ENCODE results near the gene TNNT1.

The TNNT1 gene

GRCh38 chr19:55097864-55098715 lies 50.9 kb downstream of the TNNT1 start:
- peak overlapping the region; percentile 20 for H3K27ac Mint-ChIP-seq
- no peaks in the 10 kb centered on the region for H3K4me1 Mint-ChIP-seq (ENCODE audit: low read depth)
- H3K27me3 Mint-ChIP-seq (ENCODE audit: low read depth) = no peaks in the 10 kb centered on the region
- no peak overlapping the region for H3K4me3 Mint-ChIP-seq
- peaks cover 21% of the 10 kb centered on the region for H3K36me3 Mint-ChIP-seq (ENCODE audit: low read depth)
- peaks cover 2% of the 10 kb centered on the region for H3K9me3 Mint-ChIP-seq

GRCh38 chr19:55096061-55096701 lies 52.8 kb downstream of the TNNT1 start:
- no peak overlapping the region for H3K27ac Mint-ChIP-seq
- H3K9me3 Mint-ChIP-seq = no peaks in the 10 kb centered on the region

GRCh38 chr19:55095260-55096060 lies 53.5 kb downstream of the TNNT1 start:
- Mint-ChIP-seq H3K27ac (no peak overlapping the region), H3K27me3 (ENCODE audit: low read depth) (no peaks in the 10 kb centered on the region), H3K4me1 (ENCODE audit: low read depth) (no peaks in the 10 kb centered on the region), H3K4me3 (no peak overlapping the region), H3K9me3 (no peaks in the 10 kb centered on the region), H3K36me3 (ENCODE audit: low read depth) (peaks cover 8% of the 10 kb centered on the region)

More at GRCh38 chr19:55096061-55096701, 52.8 kb downstream of the TNNT1 start:
- H3K4me3 Mint-ChIP-seq = no peak overlapping the region
- no peaks in the 10 kb centered on the region for H3K27me3 Mint-ChIP-seq (ENCODE audit: low read depth)
- H3K4me1 Mint-ChIP-seq (ENCODE audit: low read depth) = no peaks in the 10 kb centered on the region
- peaks cover 8% of the 10 kb centered on the region for H3K36me3 Mint-ChIP-seq (ENCODE audit: low read depth)

- Mint-ChIP-seq H3K36me3 (ENCODE audit: low read depth) (peaks cover 9% of the 10 kb centered on the region), H3K27me3 (ENCODE audit: low read depth) (no peaks in the 10 kb centered on the region), H3K4me3 (no peak overlapping the region), H3K27ac (no peak overlapping the region), H3K9me3 (no peaks in the 10 kb centered on the region), H3K4me1 (ENCODE audit: low read depth) (peaks cover 3% of the 10 kb centered on the region)
These were observed 54.3 kb downstream of the TNNT1 start for GRCh38 chr19:55094456-55095259.

GRCh38 chr19:55092423-55093318 lies 56.3 kb downstream of the TNNT1 start:
- Mint-ChIP-seq H3K4me3 (no peak overlapping the region), H3K9me3 (no peaks in the 10 kb centered on the region), H3K4me1 (ENCODE audit: low read depth) (peaks cover 15% of the 10 kb centered on the region), H3K36me3 (ENCODE audit: low read depth) (peaks cover 21% of the 10 kb centered on the region), H3K27ac (no peak overlapping the region), H3K27me3 (ENCODE audit: low read depth) (peaks cover 12% of the 10 kb centered on the region)

- no peaks in the 10 kb centered on the region for H3K9me3 Mint-ChIP-seq
- H3K27me3 Mint-ChIP-seq (ENCODE audit: low read depth) = peaks cover 19% of the 10 kb centered on the region
- H3K4me3 Mint-ChIP-seq = no peak overlapping the region
- H3K27ac Mint-ChIP-seq = no peak overlapping the region
- H3K4me1 Mint-ChIP-seq (ENCODE audit: low read depth) = peaks cover 15% of the 10 kb centered on the region
- H3K36me3 Mint-ChIP-seq (ENCODE audit: low read depth) = peaks cover 23% of the 10 kb centered on the region
These were observed 57.1 kb downstream of the TNNT1 start for GRCh38 chr19:55091955-55092354.

- no peaks in the 10 kb centered on the region for H3K9me3 Mint-ChIP-seq
These were observed 57.7 kb downstream of the TNNT1 start for GRCh38 chr19:55091126-55091910.

GRCh38 chr19:55090564-55090963 lies 58.4 kb downstream of the TNNT1 start:
- Mint-ChIP-seq H3K4me1 (ENCODE audit: low read depth) (peaks cover 15% of the 10 kb centered on the region), H3K4me3 (no peak overlapping the region), H3K36me3 (ENCODE audit: low read depth) (peaks cover 23% of the 10 kb centered on the region), H3K27me3 (ENCODE audit: low read depth) (peaks cover 26% of the 10 kb centered on the region), H3K27ac (no peak overlapping the region), H3K9me3 (no peaks in the 10 kb centered on the region)

More at GRCh38 chr19:55091126-55091910, 57.7 kb downstream of the TNNT1 start:
- Mint-ChIP-seq H3K4me3 (no peak overlapping the region), H3K27me3 (ENCODE audit: low read depth) (peaks cover 19% of the 10 kb centered on the region), H3K4me1 (ENCODE audit: low read depth) (peaks cover 15% of the 10 kb centered on the region), H3K36me3 (ENCODE audit: low read depth) (peaks cover 23% of the 10 kb centered on the region), H3K27ac (no peak overlapping the region)

GRCh38 chr19:55089342-55089944 lies 59.6 kb downstream of the TNNT1 start:
- no peak overlapping the region for H3K4me3 Mint-ChIP-seq

GRCh38 chr19:55088543-55089341 lies 60.3 kb downstream of the TNNT1 start:
- Mint-ChIP-seq H3K4me1 (ENCODE audit: low read depth) (peaks cover 18% of the 10 kb centered on the region), H3K36me3 (ENCODE audit: low read depth) (peaks cover 20% of the 10 kb centered on the region), H3K27me3 (ENCODE audit: low read depth) (peaks cover 39% of the 10 kb centered on the region), H3K4me3 (peak overlapping the region; percentile 54), H3K9me3 (no peaks in the 10 kb centered on the region), H3K27ac (no peak overlapping the region)

More at GRCh38 chr19:55089342-55089944, 59.6 kb downstream of the TNNT1 start:
- Mint-ChIP-seq H3K27ac (peak overlapping the region; percentile 18), H3K9me3 (no peaks in the 10 kb centered on the region), H3K4me1 (ENCODE audit: low read depth) (peaks cover 15% of the 10 kb centered on the region), H3K36me3 (ENCODE audit: low read depth) (peaks cover 20% of the 10 kb centered on the region), H3K27me3 (ENCODE audit: low read depth) (peaks cover 33% of the 10 kb centered on the region)

GRCh38 chr19:55088021-55088451 lies 61.0 kb downstream of the TNNT1 start:
- Mint-ChIP-seq H3K9me3 (no peaks in the 10 kb centered on the region), H3K4me1 (ENCODE audit: low read depth) (peaks cover 18% of the 10 kb centered on the region), H3K36me3 (ENCODE audit: low read depth) (peaks cover 20% of the 10 kb centered on the region), H3K4me3 (no peak overlapping the region), H3K27me3 (ENCODE audit: low read depth) (peaks cover 42% of the 10 kb centered on the region), H3K27ac (no peak overlapping the region)

GRCh38 chr19:55087542-55087901 lies 61.5 kb downstream of the TNNT1 start:
- Mint-ChIP-seq H3K4me3 (no peak overlapping the region), H3K36me3 (ENCODE audit: low read depth) (peaks cover 20% of the 10 kb centered on the region), H3K9me3 (no peaks in the 10 kb centered on the region), H3K27ac (no peak overlapping the region), H3K4me1 (ENCODE audit: low read depth) (peaks cover 19% of the 10 kb centered on the region), H3K27me3 (ENCODE audit: low read depth) (peaks cover 47% of the 10 kb centered on the region)

All from T-helper 1 cell treated with Interleukin-12 subunit alpha and Interleukin-12 subunit beta and Interleukin-4 antibody, amounts not matched to agents 30 μg/mL and 1 μg/mL, for 36 hours (primary cell).